ENCODE measurements around the gene SCN1A.

DNA sequence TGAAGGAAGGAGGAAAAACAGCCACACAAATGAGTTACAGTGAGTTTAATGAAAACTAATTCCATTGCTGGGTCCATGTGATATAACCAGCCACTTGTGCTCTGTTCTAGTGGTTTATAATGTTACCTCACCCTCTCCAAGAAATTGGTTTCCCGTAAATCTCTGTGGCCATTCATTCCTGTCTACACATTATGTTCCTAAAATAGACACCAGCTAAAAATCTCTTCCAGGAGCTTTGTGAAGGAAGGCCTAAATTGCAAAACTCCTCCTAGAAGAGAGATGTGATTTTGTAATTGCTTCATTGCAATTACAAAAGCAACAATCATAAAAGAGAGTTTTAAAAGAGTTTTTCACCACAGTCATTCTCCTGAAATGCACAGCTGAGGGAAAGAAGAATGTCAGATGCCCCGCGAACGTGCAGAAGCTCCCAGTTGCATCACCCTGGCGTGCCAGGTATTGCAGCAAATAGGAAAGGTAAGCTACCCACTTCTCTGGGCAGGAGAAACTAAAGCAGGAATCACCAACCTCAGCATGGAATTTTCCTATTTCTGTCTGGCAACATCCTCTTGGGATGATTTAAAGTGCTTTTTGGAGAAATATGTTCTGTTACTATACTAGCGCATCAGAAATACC, 1.7 kb downstream of the SCN1A start:
- no peak for TF ChIP-seq CTCF (IDR thresholded peaks at IDR 0.05)
- TF ChIP-seq POLR2AphosphoS5 (IDR thresholded peaks at IDR 0.05; ENCODE audit: low read depth, low read length), result no peak
- TF ChIP-seq, protein P1, sequence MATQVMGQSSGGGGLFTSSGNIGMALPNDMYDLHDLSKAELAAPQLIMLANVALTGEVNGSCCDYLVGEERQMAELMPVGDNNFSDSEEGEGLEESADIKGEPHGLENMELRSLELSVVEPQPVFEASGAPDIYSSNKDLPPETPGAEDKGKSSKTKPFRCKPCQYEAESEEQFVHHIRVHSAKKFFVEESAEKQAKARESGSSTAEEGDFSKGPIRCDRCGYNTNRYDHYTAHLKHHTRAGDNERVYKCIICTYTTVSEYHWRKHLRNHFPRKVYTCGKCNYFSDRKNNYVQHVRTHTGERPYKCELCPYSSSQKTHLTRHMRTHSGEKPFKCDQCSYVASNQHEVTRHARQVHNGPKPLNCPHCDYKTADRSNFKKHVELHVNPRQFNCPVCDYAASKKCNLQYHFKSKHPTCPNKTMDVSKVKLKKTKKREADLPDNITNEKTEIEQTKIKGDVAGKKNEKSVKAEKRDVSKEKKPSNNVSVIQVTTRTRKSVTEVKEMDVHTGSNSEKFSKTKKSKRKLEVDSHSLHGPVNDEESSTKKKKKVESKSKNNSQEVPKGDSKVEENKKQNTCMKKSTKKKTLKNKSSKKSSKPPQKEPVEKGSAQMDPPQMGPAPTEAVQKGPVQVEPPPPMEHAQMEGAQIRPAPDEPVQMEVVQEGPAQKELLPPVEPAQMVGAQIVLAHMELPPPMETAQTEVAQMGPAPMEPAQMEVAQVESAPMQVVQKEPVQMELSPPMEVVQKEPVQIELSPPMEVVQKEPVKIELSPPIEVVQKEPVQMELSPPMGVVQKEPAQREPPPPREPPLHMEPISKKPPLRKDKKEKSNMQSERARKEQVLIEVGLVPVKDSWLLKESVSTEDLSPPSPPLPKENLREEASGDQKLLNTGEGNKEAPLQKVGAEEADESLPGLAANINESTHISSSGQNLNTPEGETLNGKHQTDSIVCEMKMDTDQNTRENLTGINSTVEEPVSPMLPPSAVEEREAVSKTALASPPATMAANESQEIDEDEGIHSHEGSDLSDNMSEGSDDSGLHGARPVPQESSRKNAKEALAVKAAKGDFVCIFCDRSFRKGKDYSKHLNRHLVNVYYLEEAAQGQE (IDR thresholded peaks at IDR 0.05; ENCODE audit: insufficient read depth in 1 of 2, low read depth in 2 of 2, low read length in 1 of 2), result no peak
- no peak for TF ChIP-seq TCF7L2 (IDR thresholded peaks at IDR 0.05; ENCODE audit: low read depth, low read length)
- TF ChIP-seq SIN3A (IDR thresholded peaks at IDR 0.05; ENCODE audit: borderline replicate concordance, insufficient read depth, low read depth, low read length), result no peak
